ENCODE measurements around the gene CCDC184.
"Not testable (repeated sequence)": the region's sequence is repeated elsewhere in the genome, so short reads cannot be mapped to it uniquely, and the experiment has no call there.

CCDC184 gene

GRCh38 chr12:48203192-48203591, 19.7 kb downstream of the CCDC184 start, which contains the start of gene OR10AD1:
TSS of gene OR10AD1 (minus strand) at chr12:48203292. CDS start at chr12:48203292, 0 bp downstream.
- no peak for DNase-seq (ENCODE audit: low spot score)

GRCh38 chr12:48209495-48209894, 26.1 kb downstream of the CCDC184 start:
- DNase-seq (ENCODE audit: low spot score): not testable (repeated sequence)

- DNase-seq (ENCODE audit: low spot score): no peak
Measured at GRCh38 chr12:48216785-48217184, 33.3 kb downstream of the CCDC184 start.

GRCh38 chr12:48219631-48220030, 36.2 kb downstream of the CCDC184 start:
- no peak for DNase-seq (ENCODE audit: low spot score)

GRCh38 chr12:48220701-48221100, 37.3 kb downstream of the CCDC184 start:
- DNase-seq (ENCODE audit: low spot score): no peak

GRCh38 chr12:48221645-48222044, 38.2 kb downstream of the CCDC184 start:
- no peak for DNase-seq (ENCODE audit: low spot score)

GRCh38 chr12:48224533-48224932, 41.1 kb downstream of the CCDC184 start:
- DNase-seq (ENCODE audit: low spot score): not testable (repeated sequence)

- DNase-seq (ENCODE audit: low spot score): not testable (repeated sequence)
Measured at GRCh38 chr12:48231169-48231958, 47.9 kb downstream of the CCDC184 start.
